ENCODE measurements around the gene TAF10. TPM values are rescaled to one million over a fixed set of nuclear protein-coding genes. Genes with fewer than 3 reads are reported as not detected.

Gene TAF10
- total RNA-seq, 2 experiments from 2014 or later = 154 to 164 TPM

DNA sequence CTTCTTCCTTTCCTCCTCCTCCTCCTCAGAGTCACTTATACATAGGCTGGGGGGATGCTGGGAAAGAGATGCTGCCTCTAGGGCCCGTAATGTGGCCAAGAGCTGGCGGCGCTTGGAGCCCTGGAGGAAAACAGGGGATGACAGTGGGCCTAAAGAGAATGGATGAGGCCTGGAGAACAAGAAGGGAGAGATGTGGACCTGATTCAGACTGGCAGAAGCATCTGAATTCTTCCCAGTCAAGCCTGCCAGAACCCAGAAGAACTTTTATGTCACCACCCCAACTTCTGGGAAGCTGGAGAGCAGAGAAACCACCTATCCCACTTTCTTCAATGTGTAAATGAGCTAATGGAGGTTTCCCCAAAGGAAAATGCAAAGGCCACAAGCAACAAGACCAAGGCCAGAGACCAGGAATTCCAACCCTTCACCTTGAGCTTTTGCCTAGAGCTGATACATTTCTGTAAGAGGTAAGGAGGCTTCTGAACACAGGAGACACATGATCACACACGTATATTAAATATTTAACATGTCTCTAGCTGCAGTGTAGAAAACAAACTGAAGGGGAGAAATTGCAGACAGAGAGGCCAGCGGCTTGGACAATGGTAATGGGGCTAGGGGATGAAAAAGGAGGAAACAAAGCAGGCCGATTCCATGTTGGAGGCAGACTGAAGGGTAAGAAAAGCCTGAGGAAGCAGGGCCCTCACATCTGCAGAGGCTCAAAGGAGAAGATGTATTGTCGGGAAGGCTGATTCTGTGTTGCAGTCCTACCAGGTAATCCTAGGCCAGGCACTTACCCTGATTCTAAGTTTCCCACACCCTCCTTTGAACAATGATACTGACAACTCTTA, 9.7 kb downstream of the TAF10 start:
- H3K4me1 ChIP-seq (ENCODE audit: insufficient read depth, low read length) = peaks cover 61% of the 10 kb centered on the region
- peak overlapping the region in 1 of 2 donors; percentile 73 for H3K27ac ChIP-seq (ENCODE audit: low read depth in 1 of 2, low read length in 2 of 2)
- POLR2A ChIA-PET = interaction anchor here (0.8 to 4.0 kb wide), 7 partner anchors 9 to 121 kb away, joined by 3 to 57 read pairs (median 7); partner anchors contain the start of genes ARFIP2, MRPL17, TAF10 and TIMM10B
- H3K27ac Mint-ChIP-seq = no peak overlapping the region
- DNase-seq (peak in 1 of 14 experiments; percentile 5), ATAC-seq (ENCODE audit: poor library complexity) (no peak)
- peaks cover 23% of the 10 kb centered on the region for H3K4me1 Mint-ChIP-seq (ENCODE audit: low read depth)
- intact Hi-C loops (cut with DNase I, micrococcal nuclease) = loop anchor here (2.0 to 5.0 kb wide), 6 partner anchors 16 to 1385 kb away; partner anchors contain the start of genes ARFIP2 (in 2 of the 2), TIMM10B (in 2 of the 2), CNGA4 (in 1 of the 2) and EIF3F (in 1 of the 2)
- no peak overlapping the region for H3K4me3 Mint-ChIP-seq
- H3K27me3 ChIP-seq (ENCODE audit: control insufficient read depth in 1 of 2, insufficient read depth in 2 of 2, low read length in 2 of 2) = no peaks in the 10 kb centered on the region
- no peaks in the 10 kb centered on the region for H3K9me3 Mint-ChIP-seq
- TF ChIP-seq, protein P1, sequence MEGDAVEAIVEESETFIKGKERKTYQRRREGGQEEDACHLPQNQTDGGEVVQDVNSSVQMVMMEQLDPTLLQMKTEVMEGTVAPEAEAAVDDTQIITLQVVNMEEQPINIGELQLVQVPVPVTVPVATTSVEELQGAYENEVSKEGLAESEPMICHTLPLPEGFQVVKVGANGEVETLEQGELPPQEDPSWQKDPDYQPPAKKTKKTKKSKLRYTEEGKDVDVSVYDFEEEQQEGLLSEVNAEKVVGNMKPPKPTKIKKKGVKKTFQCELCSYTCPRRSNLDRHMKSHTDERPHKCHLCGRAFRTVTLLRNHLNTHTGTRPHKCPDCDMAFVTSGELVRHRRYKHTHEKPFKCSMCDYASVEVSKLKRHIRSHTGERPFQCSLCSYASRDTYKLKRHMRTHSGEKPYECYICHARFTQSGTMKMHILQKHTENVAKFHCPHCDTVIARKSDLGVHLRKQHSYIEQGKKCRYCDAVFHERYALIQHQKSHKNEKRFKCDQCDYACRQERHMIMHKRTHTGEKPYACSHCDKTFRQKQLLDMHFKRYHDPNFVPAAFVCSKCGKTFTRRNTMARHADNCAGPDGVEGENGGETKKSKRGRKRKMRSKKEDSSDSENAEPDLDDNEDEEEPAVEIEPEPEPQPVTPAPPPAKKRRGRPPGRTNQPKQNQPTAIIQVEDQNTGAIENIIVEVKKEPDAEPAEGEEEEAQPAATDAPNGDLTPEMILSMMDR (IDR thresholded peaks at IDR 0.05) = no peak
- no peaks in the 10 kb centered on the region for H3K9me3 ChIP-seq (ENCODE audit: control insufficient read depth in 1 of 2, insufficient read depth in 1 of 2, low read length in 2 of 2)
- H3K27me3 Mint-ChIP-seq = no peaks in the 10 kb centered on the region
- H3K36me3 Mint-ChIP-seq (ENCODE audit: low read depth) = peaks cover 50% of the 10 kb centered on the region
- H3K4me3 ChIP-seq (ENCODE audit: low read length) = peak overlapping the region; percentile 78
- CTCF ChIA-PET = interaction anchor here (1.2 kb wide), 1 partner anchor 103 kb away, joined by 4 read pairs; no protein-coding TSS in a partner anchor
- peaks cover 39% of the 10 kb centered on the region for H3K36me3 ChIP-seq (ENCODE audit: insufficient read depth, low read length)

DNA sequence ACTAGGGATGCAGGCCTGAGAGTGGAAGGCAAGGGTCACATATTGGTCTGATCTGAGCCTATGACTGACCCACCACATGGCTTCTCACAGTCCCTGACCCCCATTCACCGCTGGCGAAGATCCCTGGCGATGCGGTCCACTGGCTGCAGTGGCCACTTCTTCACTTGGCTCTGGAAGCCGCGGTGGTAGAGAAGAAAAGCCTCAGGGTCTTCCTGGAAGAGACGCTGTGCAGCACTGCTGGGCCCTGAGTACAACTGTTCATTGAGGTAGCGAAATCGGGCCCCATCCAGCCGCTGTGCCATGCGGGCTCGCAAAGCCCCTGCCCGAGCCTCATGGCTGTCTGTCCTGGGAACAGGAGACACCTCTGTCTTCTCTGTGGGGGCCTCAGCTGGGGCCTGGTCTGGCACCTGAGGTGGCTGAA, 11.0 kb downstream of the TAF10 start:
- Histone ChIP-seq H3K27ac (ENCODE audit: low read depth in 1 of 2, low read length in 2 of 2) (no peak overlapping the region), H3K27me3 (ENCODE audit: control insufficient read depth in 1 of 2, insufficient read depth in 2 of 2, low read length in 2 of 2) (no peaks in the 10 kb centered on the region), H3K36me3 (ENCODE audit: insufficient read depth, low read length) (peaks cover 50% of the 10 kb centered on the region), H3K9me3 (ENCODE audit: control insufficient read depth in 1 of 2, insufficient read depth in 1 of 2, low read length in 2 of 2) (no peaks in the 10 kb centered on the region), H3K4me3 (ENCODE audit: low read length) (no peak overlapping the region), H3K4me1 (ENCODE audit: insufficient read depth, low read length) (peaks cover 49% of the 10 kb centered on the region)
- POLR2A ChIA-PET = interaction anchor here (4.0 kb wide), 1 partner anchor 11 kb away, joined by 39 read pairs; the partner anchor contains the start of gene TAF10
- intact Hi-C loops (cut with DNase I, micrococcal nuclease) = loop anchor here (5.0 kb wide), 5 partner anchors 119 to 1386 kb away; partner anchors contain the start of genes ARFIP2 (in 2 of the 2), TIMM10B (in 2 of the 2), CNGA4 (in 1 of the 2) and EIF3F (in 1 of the 2)
- ATAC-seq (ENCODE audit: poor library complexity) = no peak
- CTCF ChIA-PET = no interaction called here
- peak in 1 of 14 experiments; percentile 6 for DNase-seq
- TF ChIP-seq, protein P1 (IDR thresholded peaks at IDR 0.05) = no peak
- H3K4me3 Mint-ChIP-seq = no peak overlapping the region
- H3K9me3 Mint-ChIP-seq = no peaks in the 10 kb centered on the region
- peaks cover 26% of the 10 kb centered on the region for H3K4me1 Mint-ChIP-seq (ENCODE audit: low read depth)
- H3K27me3 Mint-ChIP-seq = no peaks in the 10 kb centered on the region
- no peak overlapping the region for H3K27ac Mint-ChIP-seq
- H3K36me3 Mint-ChIP-seq (ENCODE audit: low read depth) = peaks cover 57% of the 10 kb centered on the region

DNA sequence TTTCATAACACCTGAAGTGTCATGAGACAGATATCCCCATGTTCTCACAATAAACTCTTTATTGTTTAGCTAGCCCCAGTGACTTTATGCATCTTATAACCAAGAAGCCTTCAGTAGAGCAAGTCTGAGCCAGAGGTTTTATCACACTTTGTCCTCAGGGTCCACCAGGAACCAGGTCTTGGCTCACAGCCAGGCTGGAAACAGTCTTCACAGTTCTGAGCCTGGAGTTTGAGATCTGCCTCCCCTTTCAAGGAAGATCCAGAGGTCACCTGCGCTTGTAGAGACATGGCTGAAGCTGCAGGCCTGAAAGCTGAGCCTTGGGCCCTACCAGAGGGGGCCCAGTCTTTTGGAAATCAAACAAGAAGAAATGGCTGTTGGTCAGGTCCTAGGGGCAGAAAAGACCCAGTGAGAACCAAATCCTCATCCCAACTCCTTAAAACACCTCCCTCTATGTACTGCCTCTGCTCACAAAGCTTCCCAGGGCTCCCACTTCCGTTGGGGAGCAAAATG, 12.1 kb downstream of the TAF10 start:
- Histone ChIP-seq H3K27me3 (ENCODE audit: control insufficient read depth in 1 of 2, insufficient read depth in 2 of 2, low read length in 2 of 2) (no peaks in the 10 kb centered on the region), H3K27ac (ENCODE audit: low read depth in 1 of 2, low read length in 2 of 2) (peak overlapping the region in 1 of 2 donors; percentile 9), H3K4me3 (ENCODE audit: low read length) (no peak overlapping the region), H3K36me3 (ENCODE audit: insufficient read depth, low read length) (peaks cover 60% of the 10 kb centered on the region), H3K4me1 (ENCODE audit: insufficient read depth, low read length) (peaks cover 38% of the 10 kb centered on the region), H3K9me3 (ENCODE audit: control insufficient read depth in 1 of 2, insufficient read depth in 1 of 2, low read length in 2 of 2) (no peaks in the 10 kb centered on the region)
- POLR2A ChIA-PET = interaction anchor here (1.1 to 2.4 kb wide), 3 partner anchors 12 to 83 kb away, joined by 3 to 6 read pairs (median 5); partner anchors contain the start of genes MRPL17, TAF10 and TPP1
- H3K36me3 Mint-ChIP-seq (ENCODE audit: low read depth) = peaks cover 64% of the 10 kb centered on the region
- TF ChIP-seq, protein P1 (IDR thresholded peaks at IDR 0.05) = no peak
- CTCF ChIA-PET = no interaction called here
- ATAC-seq (ENCODE audit: poor library complexity) = no peak
- no peak overlapping the region for H3K4me3 Mint-ChIP-seq
- no peaks in the 10 kb centered on the region for H3K9me3 Mint-ChIP-seq
- H3K4me1 Mint-ChIP-seq (ENCODE audit: low read depth) = peaks cover 33% of the 10 kb centered on the region
- DNase-seq = no peak
- no peaks in the 10 kb centered on the region for H3K27me3 Mint-ChIP-seq
- no peak overlapping the region for H3K27ac Mint-ChIP-seq
- intact Hi-C loops (cut with DNase I, micrococcal nuclease) = loop anchor here (5.0 to 10.0 kb wide), 6 partner anchors 65 to 1387 kb away; partner anchors contain the start of genes ARFIP2 (in 2 of the 2), TIMM10B (in 2 of the 2), CNGA4 (in 1 of the 2) and EIF3F (in 1 of the 2)

All from CD4-positive, alpha-beta T cell (primary cell).